ENCODE results near the gene HTR6. TPM values are rescaled to one million over a fixed set of nuclear protein-coding genes. Genes with fewer than 3 reads are reported as not detected.

The HTR6 gene
- total RNA-seq, 1 experiment from 2014 or later, result 0.10 TPM

GRCh38 chr1:19725606-19726005 is 60.9 kb downstream of the HTR6 start:
- CTCF ChIA-PET, result no interaction called here
- POLR2A ChIA-PET, result interaction anchor here (0.5 kb wide), 1 partner anchor 145 kb away, joined by 8 read pairs; no protein-coding TSS in a partner anchor
- no TSS peak for BruUV-seq (replicated peaks)

DNA sequence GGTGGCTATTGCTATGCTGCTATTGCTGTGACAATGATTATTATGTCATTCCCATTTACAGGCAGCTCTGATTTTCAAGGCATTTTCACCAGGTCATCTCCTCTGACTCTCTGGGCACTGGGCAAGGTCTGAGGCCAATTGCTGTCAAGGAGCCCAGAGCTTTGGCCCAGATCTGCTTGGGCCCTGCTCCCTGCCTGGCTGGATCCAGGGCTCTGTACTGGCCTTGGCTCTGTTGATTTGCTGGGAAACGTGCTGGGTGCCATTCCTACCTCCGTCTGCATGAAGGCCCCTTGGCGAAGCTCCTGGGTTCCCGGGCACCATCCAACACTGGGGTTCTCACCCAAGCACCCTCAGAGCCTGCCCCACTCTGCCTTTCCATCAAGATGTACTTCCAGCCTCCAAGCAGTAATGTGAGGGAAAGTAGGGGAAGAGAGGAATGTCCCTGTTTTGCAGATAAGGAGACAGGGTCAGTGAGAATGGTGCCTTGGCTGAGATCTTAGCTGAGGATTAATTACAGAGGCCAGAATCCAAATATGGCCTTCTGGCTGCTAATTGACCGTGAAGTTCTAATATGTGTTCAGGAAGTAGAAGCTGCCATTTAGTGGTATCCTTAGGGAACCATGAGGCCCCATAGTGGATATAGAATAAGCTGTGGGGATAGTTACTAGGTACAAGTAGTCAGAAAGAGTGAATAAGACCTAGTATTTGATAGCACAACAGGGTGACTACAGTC is 63.9 kb downstream of the HTR6 start:
- POLR2A ChIA-PET, result no interaction called here
- CTCF ChIA-PET, result interaction anchor here (1.0 kb wide), 1 partner anchor 24 kb away, joined by 3 read pairs; no protein-coding TSS in a partner anchor

More at GRCh38 chr1:19725606-19726005, 60.9 kb downstream of the HTR6 start:
- H3K9me3 ChIP-seq (ENCODE audit: control insufficient read depth, insufficient read depth, low read depth, low read length), result no peaks in the 10 kb centered on the region; the same call in 1 of the 2 replicates
- H3K36me3 ChIP-seq (ENCODE audit: control insufficient read depth, insufficient read depth, low read length), result no peaks in the 10 kb centered on the region
- no peaks in the 10 kb centered on the region for H3K27me3 ChIP-seq (ENCODE audit: control insufficient read depth, insufficient read depth, low read length)
- H3K4me3 ChIP-seq (ENCODE audit: low read depth in 2 of 2, low read length in 2 of 2), result no peak overlapping the region
- TF ChIP-seq TCF7L2 (IDR thresholded peaks at IDR 0.05; ENCODE audit: low read depth, low read length) (no peak), CTCF (IDR thresholded peaks at IDR 0.05) (no peak), POLR2AphosphoS5 (IDR thresholded peaks at IDR 0.05; ENCODE audit: low read depth, low read length) (no peak), SIN3A (IDR thresholded peaks at IDR 0.05; ENCODE audit: borderline replicate concordance, insufficient read depth, low read depth, low read length) (no peak)
- TF ChIP-seq, protein P1, sequence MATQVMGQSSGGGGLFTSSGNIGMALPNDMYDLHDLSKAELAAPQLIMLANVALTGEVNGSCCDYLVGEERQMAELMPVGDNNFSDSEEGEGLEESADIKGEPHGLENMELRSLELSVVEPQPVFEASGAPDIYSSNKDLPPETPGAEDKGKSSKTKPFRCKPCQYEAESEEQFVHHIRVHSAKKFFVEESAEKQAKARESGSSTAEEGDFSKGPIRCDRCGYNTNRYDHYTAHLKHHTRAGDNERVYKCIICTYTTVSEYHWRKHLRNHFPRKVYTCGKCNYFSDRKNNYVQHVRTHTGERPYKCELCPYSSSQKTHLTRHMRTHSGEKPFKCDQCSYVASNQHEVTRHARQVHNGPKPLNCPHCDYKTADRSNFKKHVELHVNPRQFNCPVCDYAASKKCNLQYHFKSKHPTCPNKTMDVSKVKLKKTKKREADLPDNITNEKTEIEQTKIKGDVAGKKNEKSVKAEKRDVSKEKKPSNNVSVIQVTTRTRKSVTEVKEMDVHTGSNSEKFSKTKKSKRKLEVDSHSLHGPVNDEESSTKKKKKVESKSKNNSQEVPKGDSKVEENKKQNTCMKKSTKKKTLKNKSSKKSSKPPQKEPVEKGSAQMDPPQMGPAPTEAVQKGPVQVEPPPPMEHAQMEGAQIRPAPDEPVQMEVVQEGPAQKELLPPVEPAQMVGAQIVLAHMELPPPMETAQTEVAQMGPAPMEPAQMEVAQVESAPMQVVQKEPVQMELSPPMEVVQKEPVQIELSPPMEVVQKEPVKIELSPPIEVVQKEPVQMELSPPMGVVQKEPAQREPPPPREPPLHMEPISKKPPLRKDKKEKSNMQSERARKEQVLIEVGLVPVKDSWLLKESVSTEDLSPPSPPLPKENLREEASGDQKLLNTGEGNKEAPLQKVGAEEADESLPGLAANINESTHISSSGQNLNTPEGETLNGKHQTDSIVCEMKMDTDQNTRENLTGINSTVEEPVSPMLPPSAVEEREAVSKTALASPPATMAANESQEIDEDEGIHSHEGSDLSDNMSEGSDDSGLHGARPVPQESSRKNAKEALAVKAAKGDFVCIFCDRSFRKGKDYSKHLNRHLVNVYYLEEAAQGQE (IDR thresholded peaks at IDR 0.05; ENCODE audit: insufficient read depth in 1 of 2, low read depth in 2 of 2, low read length in 1 of 2), result no peak
- intact Hi-C loops (cut with micrococcal nuclease; ENCODE audit: unreplicated experiment) (no loop called here), in situ Hi-C loops (cut with HindIII; ENCODE audit: low pct_unique_long_range_greater_than_20kb, low sequenced_read_pairs) (no loop called here)
- no peaks in the 10 kb centered on the region for H3K4me1 ChIP-seq (ENCODE audit: control insufficient read depth, insufficient read depth, low read length)
- DNase-seq (ENCODE audit: low read depth, low spot score) (no peak), ATAC-seq (no peak)
- no peak overlapping the region for H3K27ac ChIP-seq (ENCODE audit: low read length)

More for the DNA sequence above, 63.9 kb downstream of the HTR6 start:
- Histone ChIP-seq H3K4me3 (ENCODE audit: low read depth in 2 of 2, low read length in 2 of 2) (no peak overlapping the region), H3K27me3 (ENCODE audit: control insufficient read depth, insufficient read depth, low read length) (no peaks in the 10 kb centered on the region), H3K4me1 (ENCODE audit: control insufficient read depth, insufficient read depth, low read length) (no peaks in the 10 kb centered on the region), H3K27ac (ENCODE audit: low read length) (no peak overlapping the region), H3K36me3 (ENCODE audit: control insufficient read depth, insufficient read depth, low read length) (no peaks in the 10 kb centered on the region), H3K9me3 (ENCODE audit: control insufficient read depth, insufficient read depth, low read depth, low read length) (no peaks in the 10 kb centered on the region; the same call in 1 of the 2 replicates)
- DNase-seq (ENCODE audit: low read depth, low spot score) (no peak), ATAC-seq (no peak)
- intact Hi-C loops (cut with micrococcal nuclease; ENCODE audit: unreplicated experiment) (no loop called here), in situ Hi-C loops (cut with HindIII; ENCODE audit: low pct_unique_long_range_greater_than_20kb, low sequenced_read_pairs) (no loop called here)
- TF ChIP-seq POLR2AphosphoS5 (IDR thresholded peaks at IDR 0.05; ENCODE audit: low read depth, low read length), result no peak
- TF ChIP-seq, protein P1 (IDR thresholded peaks at IDR 0.05; ENCODE audit: insufficient read depth in 1 of 2, low read depth in 2 of 2, low read length in 1 of 2), result no peak
- TF ChIP-seq TCF7L2 (IDR thresholded peaks at IDR 0.05; ENCODE audit: low read depth, low read length), result no peak
- TF ChIP-seq CTCF (IDR thresholded peaks at IDR 0.05), result no peak
- TF ChIP-seq SIN3A (IDR thresholded peaks at IDR 0.05; ENCODE audit: borderline replicate concordance, insufficient read depth, low read depth, low read length), result no peak
- BruUV-seq (replicated peaks), result no TSS peak

All from Panc1 (cell line).